Measurements from ENCODE around the gene CTSV. TPM values are rescaled to one million over a fixed set of nuclear protein-coding genes. Genes with fewer than 3 reads are reported as not detected.

Gene CTSV
- total RNA-seq (2022; extraction: Qiagen RNA extraction): 11.6 to 15.8 TPM (median 13.0 TPM) in 5 replicates

DNA sequence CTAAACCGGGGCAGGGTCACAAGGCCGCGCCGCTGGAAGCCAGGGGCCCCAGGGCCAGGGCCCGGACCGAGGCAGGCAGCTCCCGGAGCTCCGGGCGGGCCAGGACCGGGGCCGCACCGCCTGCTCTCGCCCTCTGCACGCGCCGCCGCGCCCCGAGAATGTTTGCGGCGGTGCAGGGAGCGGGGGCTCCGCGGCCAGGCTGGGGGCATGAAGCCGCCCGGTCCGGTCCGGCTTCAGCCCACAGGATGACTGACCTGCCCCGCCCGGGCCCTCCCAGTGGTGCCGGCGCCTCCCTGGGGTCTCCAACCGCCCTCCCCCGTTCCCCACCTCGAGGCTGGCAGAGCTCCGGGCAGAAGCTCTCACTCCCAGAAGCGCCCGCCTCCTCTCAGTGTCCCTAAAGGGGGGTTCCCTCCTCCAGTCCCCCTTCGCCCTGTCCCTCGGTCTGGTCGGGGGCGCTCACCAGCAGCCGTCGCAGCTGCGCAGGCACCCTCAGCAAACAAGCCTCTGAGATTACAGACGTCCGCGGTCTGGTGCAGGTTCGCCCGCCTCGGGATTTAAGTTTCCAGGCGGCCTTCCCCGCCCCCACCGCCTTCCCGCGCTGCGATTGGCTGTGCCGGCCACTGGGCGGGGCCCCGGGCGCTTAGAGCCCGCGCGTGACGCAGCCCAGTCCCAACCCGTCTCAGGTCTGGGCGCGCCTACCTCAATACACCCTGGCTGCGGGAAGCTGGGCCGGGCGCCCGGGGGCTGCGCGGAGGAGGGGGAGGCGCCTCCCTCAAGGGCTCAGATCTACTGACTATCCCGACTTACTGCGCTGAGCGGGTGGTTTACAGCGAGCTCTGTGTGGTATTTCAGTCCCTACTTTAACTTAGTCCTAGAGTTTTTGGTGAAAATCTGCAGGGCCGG is at the start of gene CTSV:
TSS of gene CTSV (minus strand) at position 532 of the 903 bp plus-strand sequence. CDS start 1,099 bp downstream, outside the sequence.

Other genes with a start within 250 kb of the CTSV start
- 1.4 to 2.2 TPM (median 1.8 TPM) in 5 replicates for gene ZNF782, start 184.6 kb downstream of the CTSV start, total RNA-seq (2022; extraction: Qiagen RNA extraction)
- gene NUTM2G, start 110.3 kb downstream of the CTSV start, total RNA-seq (2022; extraction: Qiagen RNA extraction): 0.03 TPM in 1 of 5 replicates, not detected in the others